CD4-positive, alpha-beta T cell (primary cell): Measurements from ENCODE around the gene CCDC3. TPM values are rescaled to one million over a fixed set of nuclear protein-coding genes. Genes with fewer than 3 reads are reported as not detected.

ENCODE experiments used
- ATAC-seq: fragments of 200-7000 bp; cut with Tn5 transposase; one replicate; pipeline ENCODE4 v1.10.0; 2022; ENCODE audit warnings: mild to moderate bottlenecking; ENCODE audit not compliant: poor library complexity
- CTCF ChIA-PET: fragments of 350-600 bp; sonication (Branson Sonifier 250); formaldehyde crosslinking; loops from one replicate; lab custom pipeline; 2021; ENCODE audit warnings: antibody characterized with exemption, inconsistent platforms; lab: Charles Lee
- POLR2A ChIA-PET: fragments of 350-600 bp; sonication (Branson Sonifier 250); formaldehyde crosslinking; loops from one replicate; lab custom pipeline; 2021; ENCODE audit warnings: antibody characterized with exemption, inconsistent platforms; lab: Charles Lee
- DNase-seq, 14 experiments: peaks; one replicate each; pipeline ENCODE4 v3.0.0-alpha.2; 2013 to 2020; ENCODE audit warnings: mixed read lengths in 2 of 14
- H3K27ac ChIP-seq, 2 donors: one replicate each; pipeline versions ENCODE4 v1.5.1 to v1.7.0; 2013; ENCODE audit warnings: low read length in 2 of 2, low read depth in 1 of 2, mild to moderate bottlenecking in 1 of 2
- H3K27me3 ChIP-seq, 2 experiments: 1 replicate in 1 of 2; 2 replicates in 1 of 2; pipeline versions ENCODE4 v1.6.1 to v1.7.0; 2013; ENCODE audit warnings: low read length in 2 of 2, control low read depth in 1 of 2, mild to moderate bottlenecking in 1 of 2, moderate library complexity in 1 of 2; ENCODE audit not compliant: insufficient read depth in 2 of 2, control insufficient read depth in 1 of 2
- H3K36me3 ChIP-seq: one replicate; pipeline ENCODE4 v1.6.1; 2013; ENCODE audit warnings: low read length, control low read depth; ENCODE audit not compliant: insufficient read depth
- H3K4me1 ChIP-seq: one replicate; pipeline ENCODE4 v1.6.1; 2013; ENCODE audit warnings: low read length, control low read depth; ENCODE audit not compliant: insufficient read depth
- H3K4me3 ChIP-seq: one replicate; pipeline ENCODE4 v1.5.1; 2013; ENCODE audit warnings: mild to moderate bottlenecking, low read length, moderate library complexity
- H3K9me3 ChIP-seq, 2 experiments: 1 replicate in 1 of 2; 2 replicates in 1 of 2; pipeline versions ENCODE4 v1.6.1 to v1.7.0; 2013; ENCODE audit warnings: low read length in 2 of 2, mild to moderate bottlenecking in 2 of 2, control low read depth in 1 of 2, moderate library complexity in 1 of 2; ENCODE audit not compliant: control insufficient read depth in 1 of 2, insufficient read depth in 1 of 2
- H3K27ac Mint-ChIP-seq: one replicate; pipeline ENCODE4 v1.8.0; 2020; ENCODE audit warnings: mixed read lengths
- H3K27me3 Mint-ChIP-seq: one replicate; pipeline ENCODE4 v1.8.0; 2021; ENCODE audit warnings: mixed read lengths
- H3K36me3 Mint-ChIP-seq: one replicate; pipeline ENCODE4 v1.8.0; 2021; ENCODE audit warnings: low read depth, mixed read lengths
- H3K4me1 Mint-ChIP-seq: one replicate; pipeline ENCODE4 v1.8.0; 2021; ENCODE audit warnings: low read depth, mixed read lengths
- H3K4me3 Mint-ChIP-seq: one replicate; pipeline ENCODE4 v1.8.0; 2020; ENCODE audit warnings: mild to moderate bottlenecking, mixed read lengths
- H3K9me3 Mint-ChIP-seq: one replicate; pipeline ENCODE4 v1.8.0; 2020; ENCODE audit warnings: mixed read lengths
- CTCF ChIP-seq: fragments of 200-600 bp; IDR thresholded peaks from one replicate; pipeline ENCODE4 v1.8.0; 2022; ENCODE audit warnings: antibody characterized with exemption, mild to moderate bottlenecking
- intact Hi-C, 2 experiments: fragments of 100-400 bp; cut with DNase I in 1 of 2; cut with micrococcal nuclease in 1 of 2; formaldehyde crosslinking; loops; one replicate each; pipeline versions ENCODE4 v1.15.1 to v1.9.0; 2023 to 2025; cut with DNase I, micrococcal nuclease
- total RNA-seq, 174 experiments: library from RNA in 2 of 174; stranded (reverse) in 2 of 174; gene quantifications; one replicate each; pipeline ENCODE4 v1.2.3 and lab custom pipeline; 2021 to 2026

The CCDC3 gene
- total RNA-seq, 2 experiments from 2014 or later = 0.08 TPM; not detected in 1

DNA sequence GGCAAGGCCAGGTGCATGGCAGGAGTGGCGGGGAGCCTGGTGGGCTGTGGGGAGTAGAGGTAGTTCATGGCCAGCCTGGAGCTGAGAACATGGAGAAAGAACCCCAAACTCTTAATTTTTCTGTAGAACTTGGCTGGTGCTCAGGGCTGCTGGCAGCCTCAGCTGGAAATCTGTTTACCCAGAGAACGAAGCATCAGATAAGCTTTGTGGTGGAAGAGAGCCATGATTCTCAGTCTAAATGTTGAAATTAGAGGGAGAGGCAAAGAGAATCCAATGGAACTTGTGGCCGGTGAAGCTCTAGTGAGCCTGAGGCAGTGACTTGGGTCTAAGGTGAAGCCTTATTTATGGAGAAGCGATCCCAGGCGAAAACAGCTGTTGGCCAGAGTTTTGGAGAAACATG is 126.4 kb downstream of the CCDC3 start:
- no peak for TF ChIP-seq CTCF
- DNase-seq = no peak
- POLR2A ChIA-PET = no interaction called here

DNA sequence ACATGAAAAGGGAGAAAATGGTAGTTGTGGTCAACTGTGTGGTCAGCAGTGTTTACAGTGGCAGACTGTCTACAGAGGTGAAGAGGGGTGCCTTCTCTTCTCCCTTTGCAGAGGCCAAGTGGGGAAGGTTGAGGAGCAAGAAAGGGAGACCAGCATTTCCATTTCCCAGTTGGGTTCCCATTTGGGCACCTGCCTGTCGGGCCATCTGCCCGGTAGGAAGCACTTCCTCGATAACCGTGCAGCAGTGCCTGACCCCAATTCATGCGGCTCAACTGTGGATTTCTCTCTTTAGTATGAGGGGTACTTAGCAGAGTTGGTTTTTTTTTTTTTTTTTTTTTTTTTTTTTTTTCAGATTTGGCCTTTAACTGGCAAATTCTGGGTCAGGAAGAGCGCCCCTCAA is 127.0 kb downstream of the CCDC3 start:
- Mint-ChIP-seq H3K27me3 (peaks cover 7% of the 10 kb centered on the region), H3K9me3 (peaks cover under 1% of the 10 kb centered on the region), H3K4me3 (no peak overlapping the region), H3K4me1 (no peaks in the 10 kb centered on the region), H3K27ac (no peak overlapping the region), H3K36me3 (no peaks in the 10 kb centered on the region)
- Histone ChIP-seq H3K27ac (no peak overlapping the region), H3K9me3 (peaks cover 0 to 4% of the 10 kb centered on the region in 2 experiments), H3K27me3 (peaks cover 0 to 9% of the 10 kb centered on the region in 2 experiments), H3K4me1 (no peaks in the 10 kb centered on the region), H3K4me3 (no peak overlapping the region), H3K36me3 (no peaks in the 10 kb centered on the region)
- no peak for ATAC-seq
- intact Hi-C loops = no loop called here
- no peak for TF ChIP-seq CTCF
- DNase-seq = no peak
- POLR2A ChIA-PET = no interaction called here
- CTCF ChIA-PET = no interaction called here

More for the DNA sequence above, 126.4 kb downstream of the CCDC3 start:
- Histone ChIP-seq H3K9me3 (peaks cover 0 to 6% of the 10 kb centered on the region in 2 experiments), H3K4me1 (no peaks in the 10 kb centered on the region), H3K27ac (no peak overlapping the region), H3K27me3 (peaks cover 1 to 9% of the 10 kb centered on the region in 2 experiments), H3K4me3 (no peak overlapping the region), H3K36me3 (no peaks in the 10 kb centered on the region)
- peaks cover 3% of the 10 kb centered on the region for H3K9me3 Mint-ChIP-seq
- intact Hi-C loops = no loop called here
- CTCF ChIA-PET = no interaction called here
- H3K27ac Mint-ChIP-seq = no peak overlapping the region
- H3K4me1 Mint-ChIP-seq = no peaks in the 10 kb centered on the region
- peaks cover 11% of the 10 kb centered on the region for H3K27me3 Mint-ChIP-seq
- no peaks in the 10 kb centered on the region for H3K36me3 Mint-ChIP-seq
- no peak for ATAC-seq
- no peak overlapping the region for H3K4me3 Mint-ChIP-seq

DNA sequence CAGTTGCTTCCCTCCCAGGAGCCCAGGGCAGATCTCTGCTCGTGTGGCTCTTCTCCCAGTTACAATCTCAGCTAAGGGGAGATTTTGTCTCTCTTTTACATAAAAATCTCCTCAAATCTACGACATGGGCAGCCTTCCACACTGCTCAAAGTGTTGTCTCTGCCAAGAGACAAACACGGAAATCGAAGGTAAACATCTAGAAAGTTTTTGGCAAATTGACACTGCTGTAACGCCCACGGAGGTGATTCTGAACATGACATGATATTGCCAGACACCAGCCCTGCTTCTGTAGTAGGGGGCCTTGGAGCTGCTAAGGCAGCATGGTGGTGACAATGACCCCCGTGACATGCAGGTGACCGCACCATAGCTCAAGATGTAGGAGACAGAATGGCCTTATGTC is 128.3 kb downstream of the CCDC3 start:
- Mint-ChIP-seq H3K4me1 (no peaks in the 10 kb centered on the region), H3K27me3 (peaks cover 7% of the 10 kb centered on the region), H3K4me3 (no peak overlapping the region), H3K27ac (no peak overlapping the region), H3K9me3 (no peaks in the 10 kb centered on the region), H3K36me3 (no peaks in the 10 kb centered on the region)
- CTCF ChIA-PET = no interaction called here
- no peak for DNase-seq
- POLR2A ChIA-PET = no interaction called here
- ATAC-seq = no peak
- Histone ChIP-seq H3K36me3 (no peaks in the 10 kb centered on the region), H3K27ac (no peak overlapping the region), H3K9me3 (no peaks in the 10 kb centered on the region), H3K4me1 (no peaks in the 10 kb centered on the region), H3K27me3 (peaks cover 0 to 9% of the 10 kb centered on the region in 2 experiments), H3K4me3 (no peak overlapping the region)
- TF ChIP-seq CTCF = no peak
- intact Hi-C loops = no loop called here
